Stimulated activated CD8-positive, alpha-beta memory T cell treated with anti-CD3 and anti-CD28 coated beads, Interleukin-15, amount 100 ng/mL, for 24 hours (primary cell): ENCODE measurements around the gene DUSP6.

ENCODE experiments used
- DNase-seq: peaks from one replicate; pipeline ENCODE4 v3.0.0-alpha.2; 2020; ENCODE audit warnings: low read depth

The DUSP6 gene

DNA sequence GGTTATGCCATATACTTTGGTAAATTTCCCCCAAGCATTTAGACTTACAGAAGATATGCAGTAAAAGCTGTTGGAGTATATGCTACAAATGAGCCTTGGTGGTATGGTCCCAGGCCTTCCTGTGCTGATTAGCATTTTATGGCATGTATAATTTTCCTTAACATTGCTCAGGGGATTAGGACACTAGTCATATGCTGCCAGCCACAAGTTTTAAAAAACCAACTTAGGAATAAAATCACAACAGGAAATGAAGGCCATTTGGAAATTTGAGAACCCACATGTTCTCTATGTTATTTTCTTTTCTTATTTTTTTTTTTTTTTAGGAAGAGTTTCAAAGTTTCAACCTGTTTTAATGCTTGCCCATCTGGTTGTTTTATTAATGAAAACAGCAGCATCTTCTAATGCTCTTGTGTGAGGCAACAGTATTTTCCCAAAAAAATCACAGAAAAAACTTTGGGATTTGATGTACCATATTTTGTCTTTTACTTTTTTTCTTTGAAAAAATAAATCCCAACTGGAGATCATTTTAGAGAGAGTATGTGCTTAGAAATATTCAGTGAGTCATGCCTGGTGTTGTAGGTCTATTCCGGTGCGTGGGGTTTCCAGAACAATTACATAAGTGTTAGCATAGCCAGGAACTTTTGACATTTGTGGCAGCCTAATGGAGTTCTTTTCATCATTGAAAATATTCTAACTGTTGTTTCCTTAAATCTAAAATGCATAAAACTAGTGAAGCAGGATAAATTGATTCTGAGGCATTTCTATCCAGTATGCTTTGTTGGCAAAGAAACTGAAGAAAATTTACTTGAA is 21.7 kb upstream of the DUSP6 start:
- no peak for DNase-seq

- DNase-seq, result no peak
These were observed 20.5 kb upstream of the DUSP6 start for GRCh38 chr12:89372584-89373370.

DNA sequence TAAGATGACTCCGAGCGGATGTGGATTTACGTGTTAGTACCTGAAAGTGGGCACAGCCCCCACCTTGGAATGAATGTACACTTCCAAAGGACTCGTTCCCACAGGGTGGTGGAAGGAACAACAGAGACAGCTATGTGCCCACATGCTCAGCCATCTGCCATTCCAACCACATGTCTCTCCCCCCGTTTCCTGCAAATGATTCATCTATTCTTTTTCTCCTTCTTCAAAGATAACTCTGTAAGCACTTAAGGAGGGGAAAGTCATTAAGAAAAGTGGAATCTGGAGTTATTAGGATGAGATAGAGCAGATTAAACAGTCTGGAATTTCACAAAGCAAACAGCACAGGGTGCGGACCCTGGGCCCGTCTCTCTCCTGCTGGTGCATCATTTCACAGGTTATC is 18.5 kb upstream of the DUSP6 start:
- no peak for DNase-seq

DNA sequence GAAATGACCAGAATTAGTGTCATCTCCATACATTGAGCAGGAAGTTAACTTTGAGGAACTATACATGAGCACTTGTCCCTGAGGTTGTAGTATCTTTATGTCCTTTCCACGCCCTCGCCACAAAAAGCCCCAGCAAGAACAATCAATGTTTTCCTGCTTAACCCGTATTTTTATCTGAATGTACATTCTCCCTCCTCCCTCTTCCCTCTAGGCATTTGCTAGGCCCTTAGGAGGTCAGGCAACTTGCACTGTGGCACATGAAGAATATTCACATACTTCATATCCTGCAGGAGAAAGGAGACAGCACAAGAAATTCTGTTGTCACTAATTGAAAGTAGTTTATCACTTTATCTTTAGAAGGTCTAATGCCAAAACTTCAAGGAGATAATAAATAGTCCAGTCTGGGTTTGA is 18.1 kb upstream of the DUSP6 start:
- DNase-seq, result no peak

GRCh38 chr12:89369166-89369565 is 16.9 kb upstream of the DUSP6 start:
- DNase-seq, result no peak

DNA sequence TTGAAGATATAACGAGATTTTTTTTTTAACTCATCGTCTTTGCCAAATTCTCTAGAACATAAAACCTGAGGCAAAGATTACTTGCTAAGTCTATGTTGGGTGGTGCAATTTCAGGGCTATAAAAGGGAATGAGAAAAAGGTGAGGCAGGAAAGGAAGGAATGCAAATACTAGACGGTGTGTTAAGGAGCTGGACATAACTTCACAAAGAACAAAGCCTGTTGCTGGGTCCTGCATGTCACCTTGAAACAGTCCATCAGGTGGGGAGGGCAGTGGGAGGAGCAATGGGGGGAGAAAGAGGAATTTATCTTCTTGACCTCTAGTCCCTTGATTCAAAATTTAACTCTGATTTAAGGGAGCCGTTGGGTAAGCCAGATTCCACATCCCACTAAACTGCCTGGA is 16.1 kb upstream of the DUSP6 start:
- DNase-seq, result no peak

GRCh38 chr12:89366676-89367364 is 14.5 kb upstream of the DUSP6 start:
- DNase-seq, result no peak

DNA sequence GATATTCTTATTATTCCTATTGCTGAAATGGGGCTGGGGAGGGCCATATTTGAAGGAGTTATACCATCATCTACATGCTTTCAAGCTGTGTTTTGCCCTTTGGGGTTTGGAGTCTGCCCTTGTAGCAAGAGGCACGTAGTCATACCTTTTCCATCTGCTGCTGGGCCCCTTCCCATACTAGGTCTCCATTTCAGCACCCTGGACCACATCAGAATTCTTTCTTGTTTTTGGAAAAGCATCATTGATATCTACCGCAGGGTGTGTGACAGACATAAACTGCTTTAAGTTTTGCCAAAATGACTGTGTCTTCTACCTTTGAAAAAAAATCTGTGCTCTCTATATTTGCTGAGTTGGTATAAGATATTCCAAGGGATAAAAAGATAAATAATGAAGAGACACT is 12.3 kb upstream of the DUSP6 start:
- DNase-seq, result no peak

DNA sequence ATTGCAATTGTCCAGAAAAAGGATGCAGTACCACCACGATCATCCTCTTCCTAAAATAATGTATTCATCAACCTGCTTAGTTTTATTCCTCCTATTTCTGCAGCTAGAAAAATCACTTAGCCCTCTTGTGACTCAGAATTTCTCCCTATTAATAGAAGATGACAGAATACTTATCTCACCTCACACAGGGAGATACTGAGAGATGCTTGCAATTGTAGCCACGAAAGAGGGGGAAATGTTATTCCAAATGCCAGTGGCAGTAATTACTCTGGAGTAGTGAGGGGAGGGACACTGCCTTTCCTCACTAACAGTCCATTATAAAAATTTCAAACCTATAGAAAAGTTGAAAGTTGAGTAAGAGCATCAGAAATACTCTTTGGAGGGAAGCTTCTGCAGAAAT is 11.8 kb upstream of the DUSP6 start:
- DNase-seq, result no peak

GRCh38 chr12:89363582-89363981 is 11.3 kb upstream of the DUSP6 start:
- no peak for DNase-seq

DNA sequence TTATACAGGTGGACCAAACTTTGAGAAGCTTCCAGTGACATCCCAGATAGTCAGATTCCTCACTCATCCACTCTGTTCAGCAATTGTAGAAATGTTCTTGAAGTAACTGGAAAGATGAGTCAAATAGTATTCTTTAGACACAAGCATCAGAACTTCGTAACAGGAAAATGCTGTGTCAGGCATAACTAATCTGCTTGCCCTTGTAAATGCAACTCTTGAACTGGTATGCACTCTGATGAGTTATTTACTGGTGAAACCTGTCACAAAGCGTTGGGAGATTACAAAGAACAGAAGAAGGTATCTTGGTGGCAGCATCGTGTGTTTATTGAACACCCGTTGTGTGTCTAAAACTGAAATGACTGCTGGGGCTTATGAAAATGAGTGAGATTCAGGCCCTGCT is 10.8 kb upstream of the DUSP6 start:
- DNase-seq, result no peak

DNA sequence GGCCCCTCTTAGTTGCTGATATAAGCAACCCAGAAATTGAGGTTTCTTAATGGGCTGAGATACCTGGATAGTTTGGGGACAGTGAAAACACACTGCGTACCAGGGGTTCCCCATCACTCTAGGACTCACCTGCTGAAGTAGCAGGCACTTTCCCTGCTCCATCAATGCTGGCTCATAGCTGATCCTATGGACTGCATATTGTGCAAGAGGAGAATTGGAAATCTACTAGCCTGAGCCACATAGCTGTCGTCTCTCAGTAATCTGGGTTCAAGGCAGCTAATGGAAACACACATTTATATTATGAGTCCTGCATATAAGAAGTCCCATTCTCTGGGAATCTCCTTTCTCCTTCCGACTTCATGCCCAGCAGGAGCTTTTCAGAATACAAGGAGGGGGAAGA is 7.3 kb upstream of the DUSP6 start:
- DNase-seq, result no peak

DNA sequence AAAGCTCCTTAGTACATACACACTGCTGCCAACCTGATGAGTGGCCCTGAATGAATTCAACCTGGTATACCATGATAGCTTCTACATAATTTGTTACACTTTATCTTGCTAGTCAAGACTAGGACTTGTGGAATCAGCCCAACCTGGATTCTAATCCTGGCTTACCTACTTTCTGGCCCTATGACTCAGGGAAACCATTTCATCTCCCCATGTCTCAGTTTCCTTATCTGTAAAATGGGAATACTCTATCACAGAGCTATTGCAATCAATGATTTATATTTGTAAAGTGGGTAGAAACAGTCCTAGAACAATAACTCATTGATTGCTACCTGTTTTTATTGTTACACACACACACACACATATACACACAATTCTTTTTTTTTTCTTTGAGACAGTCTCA is 6.5 kb upstream of the DUSP6 start:
- no peak for DNase-seq

DNA sequence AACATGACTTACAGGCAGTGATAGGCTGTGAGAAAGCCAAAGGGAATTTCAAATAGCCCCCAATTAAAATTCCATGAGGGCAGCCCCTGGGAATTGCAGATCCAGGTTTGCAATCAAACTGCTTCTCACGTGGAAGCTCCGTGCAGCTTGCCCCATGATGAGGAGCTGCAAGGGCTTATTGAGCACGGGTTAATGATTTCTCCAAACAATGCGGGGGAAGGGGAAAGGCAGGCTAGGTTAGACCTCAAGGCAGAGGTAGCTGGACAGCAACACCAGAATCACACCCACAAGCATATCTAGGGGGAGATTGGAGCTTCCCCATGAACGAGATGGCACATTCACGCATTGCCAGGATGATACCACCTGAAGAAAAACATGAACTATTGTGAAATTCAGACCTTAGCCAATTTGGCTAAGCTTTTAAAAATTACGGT is 5.0 kb upstream of the DUSP6 start:
- DNase-seq, result no peak

DNA sequence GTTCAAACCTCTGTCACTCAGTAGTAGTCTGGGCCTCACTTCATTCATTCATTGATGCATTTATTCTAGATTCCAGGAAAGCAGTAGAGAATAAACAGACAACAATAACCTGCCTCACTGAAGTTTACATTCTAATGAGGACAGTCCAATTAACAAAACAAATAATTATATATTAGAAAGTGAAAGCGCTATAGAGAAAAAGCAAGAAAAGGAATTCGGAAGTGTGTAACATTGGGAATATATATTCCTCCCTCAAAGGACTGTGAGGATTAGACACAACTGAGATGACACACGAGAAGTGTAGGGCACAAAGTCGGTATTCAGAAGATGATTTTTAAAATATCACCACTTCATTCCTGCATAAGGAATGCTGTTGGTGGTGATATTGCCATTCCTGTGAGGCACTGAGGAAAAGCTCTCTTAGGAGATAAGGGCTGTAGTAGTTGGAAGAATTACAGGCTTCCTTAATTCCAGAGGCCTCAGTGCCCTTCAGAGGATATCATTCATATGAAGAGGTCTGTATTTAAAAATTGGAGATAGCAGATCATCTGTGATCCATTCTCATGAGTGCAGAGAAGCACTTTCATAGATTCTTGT is 3.9 kb upstream of the DUSP6 start:
- no peak for DNase-seq

DNA sequence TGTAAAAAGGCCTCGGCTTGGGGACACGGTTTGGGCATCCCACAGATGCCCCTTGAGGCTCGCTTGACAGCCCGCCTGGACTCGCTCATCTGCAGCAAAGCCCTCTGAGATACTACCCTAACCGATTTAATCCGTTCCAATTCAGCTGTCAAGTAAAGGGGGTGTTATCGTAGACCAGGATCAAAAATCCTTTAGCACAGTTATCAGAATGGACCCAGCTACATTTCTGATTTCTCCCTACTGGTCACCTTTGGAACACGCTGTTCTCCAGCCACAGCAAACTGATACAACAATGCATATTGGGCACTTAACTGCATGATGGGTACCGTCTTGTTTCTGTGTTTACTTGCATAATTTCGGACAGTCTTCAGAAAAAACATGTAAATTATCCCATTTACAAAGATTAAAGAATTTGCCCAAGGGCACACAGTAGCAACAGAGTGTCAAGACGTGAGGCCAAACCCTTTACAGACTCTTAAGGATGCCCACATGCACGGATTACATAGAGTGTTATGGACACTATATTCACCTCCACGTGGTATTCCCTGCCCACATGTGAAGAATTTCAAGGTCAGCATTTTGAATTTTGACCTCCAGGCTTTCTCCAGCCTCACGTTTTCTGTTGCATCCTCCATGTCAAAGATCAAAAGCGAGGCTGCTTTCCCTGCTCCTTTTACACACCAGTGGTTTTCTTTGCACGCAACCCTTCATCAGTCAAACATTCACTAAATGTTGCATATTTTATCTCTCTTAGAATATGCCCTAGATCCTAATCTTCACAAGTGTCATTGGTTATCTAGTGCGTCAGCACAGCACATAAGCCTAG is 3.2 kb upstream of the DUSP6 start:
- no peak for DNase-seq

- DNase-seq, result no peak
These were observed 2.3 kb upstream of the DUSP6 start for GRCh38 chr12:89354612-89355067.

GRCh38 chr12:89353823-89354611 is 1.7 kb upstream of the DUSP6 start:
- DNase-seq, result peak; percentile 31

DNA sequence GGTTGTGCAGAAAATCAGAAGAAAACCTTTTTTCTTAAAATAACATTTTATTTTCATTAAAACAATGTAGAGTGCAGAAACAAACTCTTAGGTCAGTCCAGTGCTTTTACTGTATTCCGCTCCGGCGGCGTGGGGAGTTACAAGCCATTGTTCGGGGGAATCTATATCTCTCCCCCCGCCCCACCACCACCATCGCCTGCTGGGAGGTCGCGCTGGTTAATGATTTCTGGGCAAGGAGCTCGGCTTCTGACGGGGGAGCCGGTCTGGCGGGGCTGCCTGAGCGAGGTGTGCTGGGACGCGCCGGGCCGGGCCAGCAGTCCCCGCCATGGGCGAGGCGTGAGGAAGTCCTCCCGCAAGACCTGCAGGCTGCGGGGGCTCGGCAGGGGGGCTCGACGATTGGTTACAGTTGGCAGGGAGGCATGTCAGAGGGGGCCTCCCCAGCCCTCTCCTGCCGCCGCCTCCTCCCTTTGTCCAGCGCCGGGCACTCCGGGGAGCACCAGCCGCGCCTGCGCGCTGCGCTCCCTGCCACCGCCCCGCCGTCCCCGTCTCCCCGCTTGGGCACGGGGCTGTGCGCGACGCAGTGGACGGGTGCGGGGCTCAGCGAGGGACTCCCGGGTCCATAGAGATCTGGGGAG is 1.0 kb upstream of the DUSP6 start:
- DNase-seq, result peak; percentile 10

- DNase-seq, result no peak
These were observed 134 bp downstream of the DUSP6 start for GRCh38 chr12:89352242-89352491.
